Liver (tissue), 9 donors: Measurements from ENCODE around the gene CDH18. TPM values are rescaled to one million over a fixed set of nuclear protein-coding genes. Genes with fewer than 3 reads are reported as not detected.

Experiments used
- DNase-seq: peaks from one replicate; pipeline ENCODE4 v3.0.0-alpha.2; 2017; ENCODE audit warnings: low spot score
- H3K27ac ChIP-seq, 2 donors: one replicate each; pipeline ENCODE4 v1.7.0; 2013; ENCODE audit warnings: inconsistent platforms in 2 of 2, low read length in 2 of 2, control low read depth in 1 of 2, low read depth in 1 of 2, mild to moderate bottlenecking in 1 of 2
- H3K27me3 ChIP-seq, 4 donors: one replicate each; pipeline versions ENCODE4 v1.6.1 to v1.7.0; 2013; ENCODE audit warnings: low read length in 3 of 4, inconsistent platforms in 1 of 4, mild to moderate bottlenecking in 1 of 4, moderate library complexity in 1 of 4; ENCODE audit not compliant: control insufficient read depth in 4 of 4, insufficient read depth in 4 of 4
- H3K36me3 ChIP-seq, 4 donors: one replicate each; pipeline versions ENCODE4 v1.6.1 to v1.7.0; 2013; ENCODE audit warnings: low read length in 3 of 4, mild to moderate bottlenecking in 3 of 4, low read depth in 1 of 4, moderate library complexity in 1 of 4; ENCODE audit not compliant: control insufficient read depth in 4 of 4, insufficient read depth in 3 of 4
- H3K4me1 ChIP-seq, 4 donors: one replicate each; pipeline versions ENCODE4 v1.6.1 to v1.7.0; 2013; ENCODE audit warnings: low read length in 3 of 4, mild to moderate bottlenecking in 3 of 4, moderate library complexity in 1 of 4; ENCODE audit not compliant: control insufficient read depth in 4 of 4, insufficient read depth in 4 of 4
- H3K4me3 ChIP-seq, 3 donors: one replicate each; pipeline versions ENCODE4 v1.6.1 to v1.7.0; 2013; ENCODE audit warnings: low read length in 3 of 3, control low read depth in 1 of 3, low read depth in 1 of 3, mild to moderate bottlenecking in 1 of 3
- H3K9ac ChIP-seq, 2 donors: one replicate each; pipeline ENCODE4 v1.7.0; 2013; ENCODE audit warnings: low read length in 2 of 2, mild to moderate bottlenecking in 2 of 2, moderate library complexity in 2 of 2, control low read depth in 1 of 2, low read depth in 1 of 2
- H3K9me3 ChIP-seq, 4 donors: one replicate each; pipeline versions ENCODE4 v1.6.1 to v1.7.0; 2013; ENCODE audit warnings: low read length in 3 of 4; ENCODE audit not compliant: control insufficient read depth in 4 of 4
- ATF3 ChIP-seq: IDR thresholded peaks from 2 replicates; pipeline ENCODE4 v1.6.1; 2016; ENCODE audit warnings: antibody characterized with exemption
- CTCF ChIP-seq: fragments of 150-350 bp; IDR thresholded peaks from 2 replicates; pipeline ENCODE4 v1.5.1; 2017; ENCODE audit warnings: improper control_type of control experiment, low read depth, low read length; ENCODE audit not compliant: missing input control
- EGR1 ChIP-seq, 2 donors: IDR thresholded peaks; 2 replicates each; pipeline ENCODE4 v1.6.1; 2016 to 2018; ENCODE audit warnings: antibody characterized with exemption in 2 of 2, low read depth in 2 of 2
- FOXA1 ChIP-seq: IDR thresholded peaks from 2 replicates; pipeline ENCODE4 v1.6.1; 2016; ENCODE audit warnings: antibody characterized with exemption
- FOXA2 ChIP-seq: IDR thresholded peaks from 2 replicates; pipeline ENCODE4 v1.6.1; 2016; ENCODE audit warnings: antibody characterized with exemption
- GABPA ChIP-seq, 2 donors: IDR thresholded peaks in 1 of 2; conservative IDR thresholded peaks in 1 of 2; 2 replicates each; pipeline ENCODE4 v1.6.1; 2016; ENCODE audit warnings: antibody characterized with exemption in 2 of 2, mild to moderate bottlenecking in 1 of 2, moderate library complexity in 1 of 2
- HNF4A ChIP-seq, 2 donors: conservative IDR thresholded peaks; 2 replicates each; pipeline ENCODE4 v1.6.1; 2016; ENCODE audit warnings: antibody characterized with exemption in 2 of 2, mild to moderate bottlenecking in 2 of 2
- HNF4G ChIP-seq: IDR thresholded peaks from 2 replicates; pipeline ENCODE4 v1.6.1; 2016; ENCODE audit warnings: antibody characterized with exemption
- JUND ChIP-seq, 2 donors: IDR thresholded peaks; 2 replicates each; pipeline ENCODE4 v1.6.1; 2016; ENCODE audit warnings: antibody characterized with exemption in 2 of 2
- MAX ChIP-seq: IDR thresholded peaks from 2 replicates; pipeline ENCODE4 v1.6.1; 2016; ENCODE audit warnings: antibody characterized with exemption
- NR2F2 ChIP-seq: IDR thresholded peaks from 2 replicates; pipeline ENCODE4 v1.6.1; 2016; ENCODE audit warnings: antibody characterized with exemption
- RAD21 ChIP-seq, 2 donors: IDR thresholded peaks; 2 replicates each; pipeline ENCODE4 v1.6.1; 2016; ENCODE audit warnings: antibody characterized with exemption in 2 of 2, mild to moderate bottlenecking in 2 of 2
- REST ChIP-seq: IDR thresholded peaks from 2 replicates; pipeline ENCODE4 v1.6.1; 2016; ENCODE audit warnings: antibody characterized with exemption, mild to moderate bottlenecking
- RXRA ChIP-seq, 2 donors: IDR thresholded peaks; 2 replicates each; pipeline ENCODE4 v1.6.1; 2017 to 2018; ENCODE audit warnings: antibody characterized with exemption in 2 of 2, mild to moderate bottlenecking in 1 of 2
- SP1 ChIP-seq: IDR thresholded peaks from 2 replicates; pipeline ENCODE4 v1.6.1; 2018; ENCODE audit warnings: antibody characterized with exemption, mild to moderate bottlenecking
- TAF1 ChIP-seq: conservative IDR thresholded peaks from 2 replicates; pipeline ENCODE4 v1.6.1; 2016; ENCODE audit warnings: antibody characterized with exemption, mild to moderate bottlenecking
- YY1 ChIP-seq: IDR thresholded peaks from 2 replicates; pipeline ENCODE4 v1.6.1; 2016; ENCODE audit warnings: antibody characterized with exemption, mild to moderate bottlenecking
- ZBTB33 ChIP-seq: IDR thresholded peaks from 2 replicates; pipeline ENCODE4 v1.6.1; 2016; ENCODE audit warnings: antibody characterized with exemption
- WGBS: extraction: QIAGEN DNeasy Blood & Tissue Kit; methylation state at CpG from one replicate; pipeline ENCODE4 v1.1.7; 2013; 5-methylcytosine and 5-hydroxymethylcytosine counted together
- polyA plus RNA-seq, 2 donors: library from polyadenylated mRNA; stranded (reverse) in 1 of 2; unstranded in 1 of 2; fragments of 200-250 nt in 1 of 2; fragments of >200 nt in 1 of 2; fragmentation: Nextera tagmentation in 1 of 2; extraction: Ambion mirVana in 1 of 2; gene quantifications; one replicate each; pipeline versions ENCODE4 v1.2.1 to v1.2.3, GENCODE V29; 2013 to 2015
- total RNA-seq, 2 donors: library from RNA; depleted of rRNA; stranded (reverse); fragments of >200 nt; gene quantifications; one replicate each; pipeline ENCODE4 v1.2.3, GENCODE V29; 2014
- donor health status: healthy.
- donor health status: healthy.
- donor health status: healthy.
- donor health status: healthy.
- donor health status: healthy.

CDH18 gene
- total and polyA plus RNA-seq, 4 donors: 0.19 TPM; not detected in 3

GRCh38 chr5:19891658-19892057 lies 96.3 kb downstream of the CDH18 start:
- no peak for DNase-seq
- H3K4me1 ChIP-seq: no peaks in the 10 kb centered on the region
- H3K27ac ChIP-seq: no peak overlapping the region
- H3K4me3 ChIP-seq: no peak overlapping the region
- no peaks in the 10 kb centered on the region for H3K9me3 ChIP-seq
- H3K9ac ChIP-seq: no peak overlapping the region
- 52% methylated on average over 1 of the region's 1 CpG for WGBS
- TF ChIP-seq RAD21 (IDR thresholded peaks at IDR 0.05): no peak
- no peak for TF ChIP-seq RXRA (IDR thresholded peaks at IDR 0.05)
- no peak for TF ChIP-seq MAX
- no peak for TF ChIP-seq YY1
- no peak for TF ChIP-seq FOXA1
- no peak for TF ChIP-seq TAF1
- no peak for TF ChIP-seq ATF3
- no peak for TF ChIP-seq HNF4G
- no peak for TF ChIP-seq GABPA (IDR thresholded peaks at IDR 0.05 in 1 of 2, conservative IDR thresholded peaks at IDR 0.05 in 1 of 2)
- no peak for TF ChIP-seq NR2F2
- H3K27me3 ChIP-seq: peaks cover 0 to 4% (median 0%) of the 10 kb centered on the region in 4 donors
- H3K36me3 ChIP-seq: no peaks in the 10 kb centered on the region

- Histone ChIP-seq H3K9ac (no peak overlapping the region), H3K36me3 (no peaks in the 10 kb centered on the region), H3K27ac (no peak overlapping the region), H3K9me3 (no peaks in the 10 kb centered on the region), H3K4me3 (no peak overlapping the region), H3K27me3 (no peaks in the 10 kb centered on the region), H3K4me1 (peaks cover 2 to 4% (median 4%) of the 10 kb centered on the region in 4 donors)
- TF ChIP-seq YY1 (no peak), TAF1 (no peak), EGR1 (IDR thresholded peaks at IDR 0.05; ENCODE audit: low read depth in 2 of 2) (no peak), RXRA (IDR thresholded peaks at IDR 0.05) (no peak), JUND (IDR thresholded peaks at IDR 0.05) (no peak), RAD21 (IDR thresholded peaks at IDR 0.05) (no peak), GABPA (IDR thresholded peaks at IDR 0.05 in 1 of 2, conservative IDR thresholded peaks at IDR 0.05 in 1 of 2) (no peak), REST (no peak), ZBTB33 (no peak), HNF4G (no peak), ATF3 (no peak), SP1 (no peak), HNF4A (conservative IDR thresholded peaks at IDR 0.05) (no peak), MAX (no peak), NR2F2 (no peak), FOXA2 (no peak), FOXA1 (no peak), CTCF (no peak)
- DNase-seq: no peak
- 72% methylated on average over 7 of the region's 7 CpGs for WGBS
Measured at GRCh38 chr5:19886123-19886917, 101.7 kb downstream of the CDH18 start.
